AG04450 (cell line): ENCODE measurements around the gene PAM16. TPM values are rescaled to one million over a fixed set of nuclear protein-coding genes. Genes with fewer than 3 reads are reported as not detected.

Source experiments
- CTCF ChIA-PET: fragments of 300-600, 350-600 bp; formaldehyde crosslinking; extraction: SDS; loops from one replicate; lab custom pipeline; 2022; ENCODE audit warnings: antibody characterized with exemption, inconsistent platforms; lab: Charles Lee
- POLR2A ChIA-PET: fragments of 350-600 bp; formaldehyde crosslinking; extraction: SDS; loops from one replicate; lab custom pipeline; 2021; ENCODE audit warnings: antibody characterized with exemption, inconsistent platforms; lab: Yijun Ruan, JAX
- DNase-seq: peaks from one replicate; pipeline ENCODE4 v3.0.0-alpha.2; 2011; ENCODE audit warnings: low read depth, low spot score
- H3K27ac ChIP-seq: one replicate; pipeline ENCODE4 v1.5.1; 2012; ENCODE audit warnings: low read depth, low read length, control low read depth
- H3K27me3 ChIP-seq: one replicate; pipeline ENCODE4 v1.6.0; 2012; ENCODE audit warnings: low read length; ENCODE audit not compliant: control insufficient read depth, insufficient read depth
- H3K4me3 ChIP-seq: 2 replicates; pipeline ENCODE4 v1.5.1; 2011; ENCODE audit warnings: mild to moderate bottlenecking, low read depth, low read length, control low read depth
- H3K9me3 ChIP-seq: 2 replicates; pipeline ENCODE4 v1.5.1; 2012; ENCODE audit warnings: low read length; ENCODE audit not compliant: control insufficient read depth, insufficient read depth
- polyA plus RNA-seq: library from polyadenylated mRNA; depleted of rRNA; stranded (reverse); fragments of >200 nt; gene quantifications from 2 replicates; pipeline ENCODE4 v1.2.3, GENCODE V29; 2011
- TF ChIP-seq, protein P1 (sequence below): IDR thresholded peaks from 2 replicates; pipeline ENCODE4 v1.5.1; 2011; ENCODE audit warnings: low read depth, low read length, control low read depth, inconsistent platforms

PAM16 gene
- polyA plus RNA-seq, 1 experiment: 18.4 TPM

DNA sequence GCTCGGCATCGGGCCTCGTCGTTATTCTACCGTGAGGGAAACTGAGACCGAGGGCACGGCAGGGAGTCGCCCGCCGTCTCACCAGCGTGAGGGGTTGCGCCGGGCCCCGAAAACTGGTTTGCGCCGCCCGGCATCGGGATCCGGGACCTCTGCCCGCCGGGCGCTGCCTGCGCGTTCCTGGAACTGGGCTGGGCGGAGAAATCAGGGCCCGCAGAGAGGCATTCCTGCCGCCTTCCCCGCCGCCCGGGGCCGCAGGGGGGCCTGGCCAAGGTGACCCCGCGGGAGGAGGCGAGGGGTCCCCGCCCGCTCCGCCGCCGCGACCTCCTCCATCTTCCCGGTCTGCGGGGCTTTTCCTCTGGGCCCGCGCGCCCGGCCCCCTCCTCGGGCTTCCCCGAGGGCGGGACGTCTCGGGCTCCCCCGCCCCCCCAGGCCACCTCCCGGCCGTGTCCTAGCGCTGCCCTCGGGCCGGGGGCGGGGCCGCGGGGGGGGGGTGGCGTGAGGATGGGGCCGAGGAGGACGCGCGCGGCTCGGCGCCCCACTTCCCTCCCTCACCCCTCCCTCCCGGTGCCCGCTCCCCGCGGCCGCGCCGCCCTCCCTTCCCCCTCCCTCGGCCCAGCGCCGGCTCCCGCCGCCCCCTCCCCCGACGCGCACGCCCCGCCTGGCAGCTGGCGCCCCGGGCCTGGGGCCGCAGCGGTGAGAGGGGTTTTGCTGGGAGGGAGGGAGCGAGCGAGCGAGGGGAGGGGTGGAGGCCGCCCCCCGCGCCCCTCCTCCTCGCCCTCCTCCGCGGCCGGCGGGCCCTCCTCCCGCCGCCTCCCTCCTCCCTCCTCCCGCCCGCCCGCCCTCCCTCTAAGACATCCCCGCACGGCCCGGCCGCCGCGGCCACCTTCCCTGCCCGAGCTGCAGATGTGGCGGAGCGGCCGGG lies 35.7 kb downstream of the PAM16 start, which contains the start of gene GLIS2:
Gene GLIS2, plus strand, starts transcription at position 882 of the 922 bp plus-strand sequence. CDS start 16,214 bp downstream, outside the sequence.
- no peaks in the 10 kb centered on the region for H3K27me3 ChIP-seq
- H3K9me3 ChIP-seq: no peaks in the 10 kb centered on the region; the same call in 1 of the 2 replicates
- H3K4me3 ChIP-seq: peak within 1 kb of the TSS; percentile 76
- H3K27ac ChIP-seq: peak within 1 kb of the TSS; percentile 89
- ChIA-PET CTCF (interaction anchor here (0.5 to 1.4 kb wide), 3 partner anchors 13 to 140 kb away, joined by 3 to 6 read pairs (median 4); no protein-coding TSS in a partner anchor), POLR2A (interaction anchor here (0.6 to 1.0 kb wide), 3 partner anchors 12 to 87 kb away, joined by 3 to 6 read pairs (median 4); partner anchors contain the start of gene TFAP4)
- TF ChIP-seq, protein P1, sequence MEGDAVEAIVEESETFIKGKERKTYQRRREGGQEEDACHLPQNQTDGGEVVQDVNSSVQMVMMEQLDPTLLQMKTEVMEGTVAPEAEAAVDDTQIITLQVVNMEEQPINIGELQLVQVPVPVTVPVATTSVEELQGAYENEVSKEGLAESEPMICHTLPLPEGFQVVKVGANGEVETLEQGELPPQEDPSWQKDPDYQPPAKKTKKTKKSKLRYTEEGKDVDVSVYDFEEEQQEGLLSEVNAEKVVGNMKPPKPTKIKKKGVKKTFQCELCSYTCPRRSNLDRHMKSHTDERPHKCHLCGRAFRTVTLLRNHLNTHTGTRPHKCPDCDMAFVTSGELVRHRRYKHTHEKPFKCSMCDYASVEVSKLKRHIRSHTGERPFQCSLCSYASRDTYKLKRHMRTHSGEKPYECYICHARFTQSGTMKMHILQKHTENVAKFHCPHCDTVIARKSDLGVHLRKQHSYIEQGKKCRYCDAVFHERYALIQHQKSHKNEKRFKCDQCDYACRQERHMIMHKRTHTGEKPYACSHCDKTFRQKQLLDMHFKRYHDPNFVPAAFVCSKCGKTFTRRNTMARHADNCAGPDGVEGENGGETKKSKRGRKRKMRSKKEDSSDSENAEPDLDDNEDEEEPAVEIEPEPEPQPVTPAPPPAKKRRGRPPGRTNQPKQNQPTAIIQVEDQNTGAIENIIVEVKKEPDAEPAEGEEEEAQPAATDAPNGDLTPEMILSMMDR: no peak
- DNase-seq: no peak

DNA sequence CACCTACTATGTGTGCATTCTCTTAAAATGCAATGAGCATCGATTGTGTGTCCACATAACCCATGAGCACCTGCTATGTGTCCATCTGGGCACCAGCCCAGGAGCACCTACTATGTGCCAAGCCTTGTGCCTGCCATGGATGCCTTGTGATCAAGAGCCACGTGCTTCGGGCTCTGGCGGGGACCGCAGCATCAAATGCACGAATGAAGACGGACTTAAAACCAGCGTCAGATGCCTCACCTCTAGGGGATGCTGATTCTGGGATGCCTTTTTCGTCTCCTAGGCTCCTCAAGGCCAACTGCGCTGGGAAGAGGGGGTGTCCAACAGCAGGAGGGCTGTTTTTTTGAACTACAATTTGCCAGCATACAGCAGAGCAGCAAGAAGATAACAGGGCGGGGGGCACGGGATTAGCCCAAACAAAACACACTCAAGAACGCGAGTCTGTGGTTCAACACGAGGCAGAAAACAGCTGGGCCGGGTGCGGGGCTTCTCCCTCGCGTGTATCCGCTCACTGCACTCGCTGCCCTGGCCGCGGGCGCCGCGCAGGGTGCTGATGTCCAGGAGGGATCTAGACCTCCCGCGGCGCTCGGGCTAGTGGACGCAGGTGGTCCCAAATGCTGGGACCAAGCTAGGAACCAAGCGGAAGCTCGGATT lies 36.5 kb downstream of the PAM16 start:
- ChIA-PET CTCF (interaction anchor here (0.5 to 0.6 kb wide), 2 partner anchors 88 to 140 kb away, joined by 3 to 6 read pairs; no protein-coding TSS in a partner anchor), POLR2A (interaction anchor here (1.0 kb wide), 1 partner anchor 42 kb away, joined by 6 read pairs; the partner anchor contains the start of gene TFAP4)
- TF ChIP-seq, protein P1: peak; percentile 32; the same call in 1 of the 2 replicates

DNA sequence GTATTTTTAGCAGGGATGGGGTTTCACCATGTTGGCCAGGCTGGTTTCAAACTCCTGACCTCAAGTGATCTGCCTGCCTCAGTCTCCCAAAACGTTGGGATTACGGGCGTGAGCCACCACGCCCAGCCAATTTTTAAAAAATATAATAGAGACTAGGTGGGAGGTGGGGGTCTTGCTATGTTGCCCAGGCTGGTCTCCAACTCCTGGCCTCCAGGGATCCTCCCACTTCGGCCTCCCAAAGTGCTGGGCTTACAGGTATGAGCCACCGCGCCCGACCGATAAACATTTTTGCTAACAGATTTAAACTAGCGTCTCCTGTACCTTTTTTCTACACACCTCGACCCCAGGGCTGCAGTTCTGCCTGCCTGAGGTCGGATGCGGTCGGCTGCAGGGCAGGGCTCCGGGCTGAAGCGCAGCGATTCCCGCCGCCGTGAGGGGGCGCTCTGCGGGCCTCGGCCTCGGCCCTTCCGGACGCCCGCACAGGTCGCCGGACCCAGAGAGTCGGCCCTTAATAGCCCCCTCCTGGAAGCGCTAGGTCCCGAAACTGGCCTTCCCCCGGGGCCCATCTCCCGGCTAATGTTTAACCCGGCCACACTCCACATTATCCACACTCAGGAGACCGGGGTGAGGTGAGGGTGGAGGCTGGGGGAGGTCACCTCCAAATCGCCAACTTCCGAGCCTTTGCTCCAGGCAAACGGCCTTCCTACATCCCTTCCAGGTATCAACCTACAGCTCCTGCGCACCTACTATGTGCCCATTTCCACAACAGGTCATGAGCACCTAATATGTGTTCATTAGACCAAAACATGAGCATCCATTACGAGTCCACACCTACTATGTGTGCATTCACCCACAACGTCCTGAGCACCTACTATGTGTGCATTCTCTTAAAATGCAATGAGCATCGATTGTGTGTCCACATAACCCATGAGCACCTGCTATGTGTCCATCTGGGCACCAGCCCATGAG lies 37.3 kb downstream of the PAM16 start:
- TF ChIP-seq, protein P1: peak; percentile 51
- ChIA-PET POLR2A (no interaction called here), CTCF (no interaction called here)
- DNase-seq: no peak
- Histone ChIP-seq H3K9me3 (no peaks in the 10 kb centered on the region; the same call in 1 of the 2 replicates), H3K4me3 (no peak overlapping the region), H3K27ac (no peak overlapping the region), H3K27me3 (no peaks in the 10 kb centered on the region)

More for the DNA sequence above, 36.5 kb downstream of the PAM16 start:
- H3K4me3 ChIP-seq: peak overlapping the region; percentile 76
- DNase-seq: no peak
- peak overlapping the region; percentile 89 for H3K27ac ChIP-seq
- H3K9me3 ChIP-seq: no peaks in the 10 kb centered on the region; the same call in 1 of the 2 replicates
- no peaks in the 10 kb centered on the region for H3K27me3 ChIP-seq

DNA sequence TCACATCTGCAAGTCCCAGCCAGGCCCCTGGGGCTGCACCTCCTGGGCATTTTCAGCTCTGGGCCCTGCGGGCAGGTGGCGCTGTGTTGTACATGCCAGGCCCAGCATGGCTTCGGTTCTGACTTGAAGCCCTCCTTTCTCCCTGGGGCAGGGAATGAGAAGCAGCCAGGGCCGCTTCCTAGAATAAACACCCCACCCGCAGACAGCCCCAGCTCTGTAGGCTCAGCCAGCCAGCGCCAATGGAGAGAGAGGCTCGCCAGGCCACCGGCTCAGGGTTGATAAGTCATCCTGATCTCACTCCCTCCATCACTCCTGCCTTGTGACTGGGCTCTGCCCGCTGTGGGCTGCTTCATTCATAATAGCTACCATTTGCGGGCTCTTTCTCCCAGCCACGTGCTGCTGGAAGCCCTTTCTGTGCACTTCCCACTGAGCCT lies 41.3 kb downstream of the PAM16 start:
- ChIA-PET CTCF (interaction anchor here (0.5 to 5.0 kb wide), 15 partner anchors 8 to 108 kb away, joined by 3 to 37 read pairs (median 5); partner anchors contain the start of gene TFAP4), POLR2A (interaction anchor here (0.6 to 1.3 kb wide), 8 partner anchors 9 to 464 kb away, joined by 3 to 6 read pairs (median 4); no protein-coding TSS in a partner anchor)
- TF ChIP-seq, protein P1: peak; percentile 81
- H3K4me3 ChIP-seq: no peak overlapping the region
- H3K9me3 ChIP-seq: no peaks in the 10 kb centered on the region; the same call in 1 of the 2 replicates
- H3K27me3 ChIP-seq: no peaks in the 10 kb centered on the region
- DNase-seq: peak; percentile 80
- peak overlapping the region; percentile 90 for H3K27ac ChIP-seq
